A549 (cell line): ENCODE measurements around the gene BACH1.

Experiments
- BHLHE40 ChIP-seq: IDR thresholded peaks from 2 replicates; pipeline ENCODE4 v1.6.1; 2012; ENCODE audit warnings: low read depth, low read length, inconsistent platforms
- CTCF ChIP-seq: fragments of >200 bp; sonication (Bioruptor Twin); formaldehyde crosslinking; IDR thresholded peaks from 3 replicates; pipeline ENCODE4 v1.5.1; 2016
- ELK1 ChIP-seq: fragments of 150-350 bp; IDR thresholded peaks from 2 replicates; pipeline ENCODE4 v1.6.1; 2014; ENCODE audit warnings: low read depth, mild to moderate bottlenecking, low read length
- EP300 ChIP-seq, 2 experiments: fragments of >200 bp; sonication (Bioruptor Twin); formaldehyde crosslinking; IDR thresholded peaks; 2 replicates in 1 of 2; 3 replicates in 1 of 2; pipeline ENCODE4 v1.6.1; 2016 to 2017
- HOXA7 ChIP-seq: fragments of 250-450 bp; sonication (Bioruptor Pico); IDR thresholded peaks from 2 replicates; pipeline ENCODE4 v1.5.0; 2020; ENCODE audit warnings: mild to moderate bottlenecking, moderate library complexity
- PHF8 ChIP-seq: fragments of 200-600 bp; sonication (generic); IDR thresholded peaks from 2 replicates; pipeline ENCODE4 v1.6.1; 2016; ENCODE audit warnings: low read depth, mild to moderate bottlenecking, antibody characterized with exemption, moderate library complexity, borderline replicate concordance
- POLR2A ChIP-seq: IDR thresholded peaks from 2 replicates; pipeline ENCODE4 v1.6.1; 2012; ENCODE audit warnings: mild to moderate bottlenecking, low read length
- SMC3 ChIP-seq: fragments of >200 bp; sonication (Bioruptor Twin); formaldehyde crosslinking; IDR thresholded peaks from 3 replicates; pipeline ENCODE4 v1.6.1; 2018; ENCODE audit warnings: inconsistent platforms
- TFCP2L1 ChIP-seq: fragments of 250-450 bp; sonication (Bioruptor Pico); IDR thresholded peaks from 2 replicates; pipeline ENCODE4 v1.5.0; 2021; ENCODE audit warnings: mild to moderate bottlenecking
- USF2 ChIP-seq: fragments of 450-650 bp; IDR thresholded peaks from 2 replicates; pipeline ENCODE4 v1.6.1; 2014; ENCODE audit warnings: antibody characterized with exemption
- TF ChIP-seq, protein P1 (sequence below): fragments of 200-600 bp; sonication (generic); IDR thresholded peaks from 2 replicates; pipeline ENCODE4 v1.6.1; 2016; ENCODE audit warnings: antibody characterized with exemption, mild to moderate bottlenecking, moderate library complexity
- TF ChIP-seq, protein P2 (sequence below): IDR thresholded peaks from 2 replicates; pipeline ENCODE4 v1.6.1; 2012

GRCh38 chr21:29376556-29376955, 77.8 kb downstream of the BACH1 start:
- TF ChIP-seq CTCF (peak; percentile 17; the same call in 1 of the 3 replicates), POLR2A (no peak), EP300 (IDR thresholded peaks at IDR 0.05) (no peak), BHLHE40 (no peak), TFCP2L1 (no peak), SMC3 (0 out of 3 replicates have a peak, but pooled peaks have one; percentile 11), HOXA7 (CRISPR knock-in tag) (no peak), ELK1 (no peak), PHF8 (no peak), USF2 (no peak)
- TF ChIP-seq, protein P1, sequence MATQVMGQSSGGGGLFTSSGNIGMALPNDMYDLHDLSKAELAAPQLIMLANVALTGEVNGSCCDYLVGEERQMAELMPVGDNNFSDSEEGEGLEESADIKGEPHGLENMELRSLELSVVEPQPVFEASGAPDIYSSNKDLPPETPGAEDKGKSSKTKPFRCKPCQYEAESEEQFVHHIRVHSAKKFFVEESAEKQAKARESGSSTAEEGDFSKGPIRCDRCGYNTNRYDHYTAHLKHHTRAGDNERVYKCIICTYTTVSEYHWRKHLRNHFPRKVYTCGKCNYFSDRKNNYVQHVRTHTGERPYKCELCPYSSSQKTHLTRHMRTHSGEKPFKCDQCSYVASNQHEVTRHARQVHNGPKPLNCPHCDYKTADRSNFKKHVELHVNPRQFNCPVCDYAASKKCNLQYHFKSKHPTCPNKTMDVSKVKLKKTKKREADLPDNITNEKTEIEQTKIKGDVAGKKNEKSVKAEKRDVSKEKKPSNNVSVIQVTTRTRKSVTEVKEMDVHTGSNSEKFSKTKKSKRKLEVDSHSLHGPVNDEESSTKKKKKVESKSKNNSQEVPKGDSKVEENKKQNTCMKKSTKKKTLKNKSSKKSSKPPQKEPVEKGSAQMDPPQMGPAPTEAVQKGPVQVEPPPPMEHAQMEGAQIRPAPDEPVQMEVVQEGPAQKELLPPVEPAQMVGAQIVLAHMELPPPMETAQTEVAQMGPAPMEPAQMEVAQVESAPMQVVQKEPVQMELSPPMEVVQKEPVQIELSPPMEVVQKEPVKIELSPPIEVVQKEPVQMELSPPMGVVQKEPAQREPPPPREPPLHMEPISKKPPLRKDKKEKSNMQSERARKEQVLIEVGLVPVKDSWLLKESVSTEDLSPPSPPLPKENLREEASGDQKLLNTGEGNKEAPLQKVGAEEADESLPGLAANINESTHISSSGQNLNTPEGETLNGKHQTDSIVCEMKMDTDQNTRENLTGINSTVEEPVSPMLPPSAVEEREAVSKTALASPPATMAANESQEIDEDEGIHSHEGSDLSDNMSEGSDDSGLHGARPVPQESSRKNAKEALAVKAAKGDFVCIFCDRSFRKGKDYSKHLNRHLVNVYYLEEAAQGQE = no peak
- TF ChIP-seq, protein P2, sequence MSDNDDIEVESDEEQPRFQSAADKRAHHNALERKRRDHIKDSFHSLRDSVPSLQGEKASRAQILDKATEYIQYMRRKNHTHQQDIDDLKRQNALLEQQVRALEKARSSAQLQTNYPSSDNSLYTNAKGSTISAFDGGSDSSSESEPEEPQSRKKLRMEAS = no peak
